SK-N-SH (cell line): ENCODE results near the gene AANAT. TPM values are rescaled to one million over a fixed set of nuclear protein-coding genes. Genes with fewer than 3 reads are reported as not detected.

Experiments
- CTCF ChIA-PET: fragments of 300-600, 350-600 bp; formaldehyde crosslinking; extraction: SDS; loops from one replicate; lab custom pipeline; 2021; lab: Yijun Ruan, JAX
- POLR2A ChIA-PET: fragments of 350-600 bp; sonication (Branson Sonifier 250); formaldehyde crosslinking; extraction: SDS; loops from one replicate; lab custom pipeline; 2020; ENCODE audit warnings: antibody characterized with exemption, inconsistent platforms; lab: Yijun Ruan, JAX
- DNase-seq: peaks from one replicate; pipeline ENCODE4 v3.0.0; 2012
- H2AFZ ChIP-seq: fragments of 200-600 bp; sonication (generic); 2 replicates; pipeline ENCODE4 v1.8.1; 2016; ENCODE audit warnings: antibody characterized with exemption, mild to moderate bottlenecking, low read depth
- H3F3A ChIP-seq: fragments of 200-600 bp; sonication (generic); replicated peaks from 2 replicates; pipeline ENCODE3; 2016; ENCODE audit warnings: antibody characterized with exemption, mild to moderate bottlenecking; ENCODE audit not compliant: insufficient read depth
- H3K27ac ChIP-seq, 2 experiments: fragments of 200-500 bp in 1 of 2; fragments of 200-600 bp in 1 of 2; sonication (Bioruptor generic) in 1 of 2; sonication (generic), shearing (Covaris generic) in 1 of 2; 2 replicates each; pipeline versions ENCODE4 v1.5.1 to v1.6.1; 2014 to 2016; ENCODE audit warnings: low read depth in 2 of 2, inconsistent platforms in 1 of 2, low read length in 1 of 2, mild to moderate bottlenecking in 1 of 2, mixed read lengths in 1 of 2
- H3K27me3 ChIP-seq: fragments of 200-600 bp; sonication (generic), shearing (Covaris generic); 2 replicates; pipeline ENCODE4 v1.6.1; 2016; ENCODE audit warnings: mixed run types; ENCODE audit not compliant: insufficient read depth
- H3K36me3 ChIP-seq, 2 experiments: fragments of 200-500 bp in 1 of 2; fragments of 200-600 bp in 1 of 2; sonication (Bioruptor generic) in 1 of 2; sonication (generic) in 1 of 2; replicated peaks in 1 of 2; 2 replicates each; pipeline versions ENCODE3 to v1.5.1; 2014 to 2016; ENCODE audit warnings: low read length in 1 of 2, mild to moderate bottlenecking in 1 of 2; ENCODE audit not compliant: insufficient read depth in 2 of 2, control insufficient read depth in 1 of 2
- H3K4me1 ChIP-seq, 2 experiments: fragments of 200-500 bp in 1 of 2; fragments of 200-600 bp in 1 of 2; sonication (Bioruptor generic) in 1 of 2; sonication (generic), shearing (Covaris generic) in 1 of 2; 2 replicates each; pipeline versions ENCODE4 v1.5.1 to v1.6.1; 2014 to 2016; ENCODE audit warnings: low read depth in 1 of 2, low read length in 1 of 2, mixed run types in 1 of 2; ENCODE audit not compliant: insufficient read depth in 2 of 2, control insufficient read depth in 1 of 2
- H3K4me2 ChIP-seq: fragments of 200-600 bp; sonication (generic), shearing (Covaris generic); 2 replicates; pipeline ENCODE4 v1.6.1; 2017; ENCODE audit warnings: mixed run types
- H3K4me3 ChIP-seq, 2 experiments: fragments of 200-500 bp in 1 of 2; fragments of 200-600 bp in 1 of 2; sonication (Bioruptor generic) in 1 of 2; sonication (generic), shearing (Covaris generic) in 1 of 2; 2 replicates each; pipeline versions ENCODE4 v1.5.1 to v1.8.1; 2014 to 2016; ENCODE audit warnings: low read depth in 2 of 2, inconsistent platforms in 1 of 2, low read length in 1 of 2, mild to moderate bottlenecking in 1 of 2, mixed read lengths in 1 of 2, moderate library complexity in 1 of 2
- H3K79me2 ChIP-seq: fragments of 200-600 bp; sonication (generic); 2 replicates; pipeline ENCODE4 v1.8.1; 2017; ENCODE audit warnings: mild to moderate bottlenecking; ENCODE audit not compliant: insufficient read depth
- H3K9ac ChIP-seq: fragments of 200-600 bp; sonication (generic); 2 replicates; pipeline ENCODE4 v1.6.1; 2017; ENCODE audit warnings: mixed run types
- H3K9me2 ChIP-seq: fragments of 200-600 bp; sonication (generic); 2 replicates; pipeline ENCODE4 v1.6.1; 2017; ENCODE audit warnings: mixed run types
- H3K9me3 ChIP-seq: fragments of 200-600 bp; sonication (generic); 2 replicates; pipeline ENCODE4 v1.6.1; 2017; ENCODE audit warnings: mixed run types, mild to moderate bottlenecking, moderate library complexity
- H4K20me1 ChIP-seq: fragments of 200-600 bp; sonication (generic); 2 replicates; pipeline ENCODE4 v1.6.1; 2017; ENCODE audit warnings: mild to moderate bottlenecking, mixed run types; ENCODE audit not compliant: insufficient read depth
- EZH2phosphoT487 ChIP-seq: fragments of 200-600 bp; sonication (generic); IDR thresholded peaks from 2 replicates; pipeline ENCODE4 v1.6.1; 2017; ENCODE audit warnings: low read depth, mixed run types, mild to moderate bottlenecking, antibody characterized with exemption, moderate library complexity, borderline replicate concordance
- FOSL2 ChIP-seq: IDR thresholded peaks from 2 replicates; pipeline ENCODE4 v1.4.0; 2012; ENCODE audit warnings: low read depth, mild to moderate bottlenecking, moderate library complexity, borderline replicate concordance
- FOXJ3 ChIP-seq: sonication (generic); formaldehyde crosslinking; IDR thresholded peaks from 2 replicates; pipeline ENCODE4 v1.5.1; 2020; ENCODE audit warnings: mild to moderate bottlenecking, missing genetic modification reagents
- GATA2 ChIP-seq: sonication (generic); formaldehyde crosslinking; IDR thresholded peaks from 2 replicates; pipeline ENCODE4 v1.5.0; 2020; ENCODE audit warnings: mild to moderate bottlenecking, missing genetic modification reagents
- NFIC ChIP-seq: IDR thresholded peaks from 2 replicates; pipeline ENCODE4 v1.4.0; 2012; ENCODE audit warnings: borderline replicate concordance
- RAD21 ChIP-seq: IDR thresholded peaks from 2 replicates; pipeline ENCODE4 v1.6.1; 2012; ENCODE audit warnings: mild to moderate bottlenecking, low read length
- RXRA ChIP-seq: IDR thresholded peaks from 2 replicates; pipeline ENCODE4 v1.4.0; 2012; ENCODE audit warnings: low read depth, mild to moderate bottlenecking, borderline replicate concordance
- SIN3A ChIP-seq: IDR thresholded peaks from 2 replicates; pipeline ENCODE4 v1.6.1; 2012; ENCODE audit warnings: low read depth, mild to moderate bottlenecking, low read length, moderate library complexity, borderline replicate concordance
- TAF1 ChIP-seq: IDR thresholded peaks from 2 replicates; pipeline ENCODE4 v1.6.1; 2012; ENCODE audit warnings: low read depth, mild to moderate bottlenecking, low read length, moderate library complexity, borderline replicate concordance
- TCF12 ChIP-seq: IDR thresholded peaks from 2 replicates; pipeline ENCODE4 v1.4.0; 2012
- TEAD4 ChIP-seq: IDR thresholded peaks from 2 replicates; pipeline ENCODE4 v1.4.0; 2012; ENCODE audit warnings: mild to moderate bottlenecking, borderline replicate concordance; ENCODE audit not compliant: insufficient read depth
- USF1 ChIP-seq: IDR thresholded peaks from 2 replicates; pipeline ENCODE4 v1.4.0; 2012; ENCODE audit warnings: low read depth, borderline replicate concordance
- WGBS: methylation state at CpG from one replicate; pipeline ENCODE4 v1.1.6; 2017; ENCODE audit warnings: low lambda C conversion rate; 5-methylcytosine and 5-hydroxymethylcytosine counted together
- polyA plus RNA-seq, 3 experiments: library from polyadenylated mRNA; depleted of rRNA; stranded (reverse); fragments of >200 nt; gene quantifications; 2 replicates each; pipeline ENCODE4 v1.2.3, GENCODE V29; 2012
- TF ChIP-seq, protein P1 (sequence below): IDR thresholded peaks from 2 replicates; pipeline ENCODE4; 2012

The AANAT gene
- polyA plus RNA-seq, 1 of the 3 experiments (the other 2 are of a cell fraction) = 0.26 TPM

DNA sequence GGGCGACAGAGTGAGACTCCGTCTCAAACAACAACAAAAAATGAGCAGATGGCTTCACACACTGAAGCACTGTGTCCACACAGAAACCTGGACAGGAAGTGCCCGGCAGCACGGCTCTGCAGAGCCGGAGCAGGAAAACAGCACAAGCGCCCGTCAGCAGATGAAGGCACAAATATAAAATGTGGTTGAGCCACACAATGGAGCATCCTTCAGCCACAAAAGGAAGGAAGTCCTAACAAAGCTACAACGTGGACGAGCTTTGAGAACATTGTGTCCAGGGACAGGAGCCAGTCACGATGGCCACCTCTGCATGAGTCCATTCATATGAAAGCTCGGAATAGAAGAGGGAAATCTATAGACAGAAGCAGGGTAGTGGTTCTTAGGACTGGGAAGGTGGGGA, 18.2 kb downstream of the AANAT start (continued):
- no peak for TF ChIP-seq EZH2phosphoT487
- TF ChIP-seq SIN3A = no peak
- TF ChIP-seq, protein P1, sequence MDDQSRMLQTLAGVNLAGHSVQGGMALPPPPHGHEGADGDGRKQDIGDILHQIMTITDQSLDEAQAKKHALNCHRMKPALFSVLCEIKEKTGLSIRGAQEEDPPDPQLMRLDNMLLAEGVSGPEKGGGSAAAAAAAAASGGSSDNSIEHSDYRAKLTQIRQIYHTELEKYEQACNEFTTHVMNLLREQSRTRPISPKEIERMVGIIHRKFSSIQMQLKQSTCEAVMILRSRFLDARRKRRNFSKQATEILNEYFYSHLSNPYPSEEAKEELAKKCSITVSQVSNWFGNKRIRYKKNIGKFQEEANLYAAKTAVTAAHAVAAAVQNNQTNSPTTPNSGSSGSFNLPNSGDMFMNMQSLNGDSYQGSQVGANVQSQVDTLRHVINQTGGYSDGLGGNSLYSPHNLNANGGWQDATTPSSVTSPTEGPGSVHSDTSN = no peak
- no peak for TF ChIP-seq TAF1

DNA sequence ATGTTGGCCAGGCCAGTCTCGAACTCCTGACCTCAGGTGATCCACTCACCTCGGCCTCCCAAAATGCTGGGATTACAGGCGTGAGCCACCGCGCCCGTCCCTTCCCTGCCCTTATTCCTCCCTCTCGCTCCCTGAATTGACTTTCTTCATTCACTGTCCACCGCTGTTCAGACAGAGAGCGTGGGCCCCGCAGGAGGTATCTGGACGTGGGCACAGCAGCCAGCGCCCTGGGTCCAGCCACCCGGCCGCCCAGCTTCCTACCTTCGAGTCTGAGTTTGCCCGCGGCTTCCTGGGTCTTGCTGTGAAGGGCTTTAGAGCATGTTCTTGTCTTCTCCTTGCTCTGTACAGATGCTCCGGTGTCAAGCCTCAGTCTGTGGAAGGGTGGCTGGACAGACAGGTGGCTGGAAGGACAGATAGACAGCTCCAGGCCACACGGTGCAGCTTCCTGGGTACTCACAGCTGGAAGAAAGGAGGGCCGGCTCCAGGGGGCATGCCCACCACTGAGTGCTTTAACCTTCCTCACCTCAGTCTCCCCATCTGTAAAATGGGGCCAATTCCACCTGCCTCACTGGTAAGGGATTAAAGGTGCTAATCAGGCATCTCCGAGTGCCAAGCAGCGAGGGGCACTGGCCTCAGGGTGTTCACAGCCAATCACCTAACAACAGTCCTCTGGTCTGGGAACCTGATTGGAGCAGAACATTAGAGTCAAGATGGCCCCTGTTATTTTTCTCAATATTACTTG, 20.2 kb downstream of the AANAT start:
- H3K4me3 ChIP-seq = no peak overlapping the region
- DNase-seq = no peak
- peaks cover 8% of the 10 kb centered on the region for H3F3A ChIP-seq
- H3K9me3 ChIP-seq = no peaks in the 10 kb centered on the region
- no peak overlapping the region for H3K9ac ChIP-seq
- CTCF ChIA-PET = interaction anchor here (1.8 to 56.8 kb wide), 3 partner anchors 2 to 59 kb away, joined by 5 to 1687 read pairs (median 1687); partner anchors contain the start of genes AANAT, RHBDF2 and UBE2O
- TF ChIP-seq FOXJ3 (CRISPR knock-in tag) = no peak
- no peak for TF ChIP-seq NFIC
- no peak for TF ChIP-seq USF1
- TF ChIP-seq GATA2 (CRISPR knock-in tag) = no peak
- no peak for TF ChIP-seq TEAD4
- TF ChIP-seq RAD21 = no peak
- TF ChIP-seq FOSL2 = no peak
- TF ChIP-seq RXRA = no peak
- TF ChIP-seq TCF12 = no peak
- H3K4me2 ChIP-seq = no peak overlapping the region
- no peaks in the 10 kb centered on the region for H3K9me2 ChIP-seq
- 98% methylated on average over 22 of the region's 22 CpGs for WGBS
- no peaks in the 10 kb centered on the region for H3K36me3 ChIP-seq
- H4K20me1 ChIP-seq = no peaks in the 10 kb centered on the region
- H3K4me1 ChIP-seq = peaks cover 0 to 15% of the 10 kb centered on the region in 2 experiments; a peak in 1 of 4 replicates
- no peaks in the 10 kb centered on the region for H3K27me3 ChIP-seq
- no peak overlapping the region for H3K27ac ChIP-seq
- POLR2A ChIA-PET = no interaction called here
- H2AFZ ChIP-seq = no peak overlapping the region
- no peaks in the 10 kb centered on the region for H3K79me2 ChIP-seq
